ENCODE measurements around the gene DCTN1.

GRCh38 chr2:74379851-74380789 lies at the start of gene DCTN1:
- TF ChIP-seq ZNF8 (CRISPR knock-in tag; IDR thresholded peaks at IDR 0.05), result no peak
- TF ChIP-seq POU6F1 (CRISPR knock-in tag; IDR thresholded peaks at IDR 0.05; ENCODE audit: borderline replicate concordance, low read depth), result no peak
- TF ChIP-seq ARNTL (CRISPR knock-in tag; IDR thresholded peaks at IDR 0.05; ENCODE audit: borderline replicate concordance, low read depth), result no peak
- no peak for TF ChIP-seq ZC3H10 (CRISPR knock-in tag; IDR thresholded peaks at IDR 0.05)

Data from SK-N-SH treated with all-trans-retinoic acid at 6 μM for 48 hours (cell line).